Measurements from ENCODE around the gene TRAP1. TPM values are rescaled to one million over a fixed set of nuclear protein-coding genes. Genes with fewer than 3 reads are reported as not detected.

Gene TRAP1
- total and polyA plus RNA-seq, 2 experiments from 2014 or later = 143 to 228 TPM

GRCh38 chr16:3681206-3681605 lies 36.1 kb downstream of the TRAP1 start:
- ATAC-seq (no peak), DNase-seq (ENCODE audit: low spot score) (no peak)
- Histone ChIP-seq H3K4me1 (ENCODE audit: insufficient read depth) (no peaks in the 10 kb centered on the region), H2AFZ (no peak overlapping the region), H3K9me2 (ENCODE audit: insufficient read depth) (no peaks in the 10 kb centered on the region), H3K36me3 (ENCODE audit: insufficient read depth) (peaks cover 33% of the 10 kb centered on the region), H3K27me3 (ENCODE audit: insufficient read depth) (no peaks in the 10 kb centered on the region), H4K20me1 (replicated peaks; ENCODE audit: insufficient read depth) (peaks cover 13% of the 10 kb centered on the region), H3K27ac (ENCODE audit: low read depth) (no peak overlapping the region), H3F3A (replicated peaks; ENCODE audit: low read depth) (no peaks in the 10 kb centered on the region), H3K4me2 (no peak overlapping the region), H3K4me3 (no peak overlapping the region), H3K79me2 (replicated peaks; ENCODE audit: insufficient read depth) (no peaks in the 10 kb centered on the region)
- Mint-ChIP-seq H3K4me1 (no peaks in the 10 kb centered on the region), H3K4me3 (no peak overlapping the region), H3K27ac (no peak overlapping the region), H3K9me3 (no peaks in the 10 kb centered on the region), H3K36me3 (ENCODE audit: low read depth) (peaks cover 88% of the 10 kb centered on the region), H3K27me3 (ENCODE audit: insufficient read depth, low read depth, poor library complexity) (peaks cover 2% of the 10 kb centered on the region)
- TF ChIP-seq EZH2phosphoT487 (IDR thresholded peaks at IDR 0.05; ENCODE audit: unreplicated experiment) = no peak
- no peak for TF ChIP-seq EZH2 (IDR thresholded peaks at IDR 0.05; ENCODE audit: low read depth, unreplicated experiment)
- TF ChIP-seq ZNF462 (CRISPR knock-in tag; IDR thresholded peaks at IDR 0.05) = no peak
- TF ChIP-seq ZNF331 (CRISPR knock-in tag; IDR thresholded peaks at IDR 0.05; ENCODE audit: low read depth) = no peak
- TF ChIP-seq ZNF114 (CRISPR knock-in tag; IDR thresholded peaks at IDR 0.05) = no peak
- no peak for TF ChIP-seq REST (IDR thresholded peaks at IDR 0.05; ENCODE audit: unreplicated experiment)
- TF ChIP-seq CREB1 (CRISPR knock-in tag; IDR thresholded peaks at IDR 0.05; ENCODE audit: low read depth) = no peak
- no peak for TF ChIP-seq ETS1 (IDR thresholded peaks at IDR 0.05)
- no peak for TF ChIP-seq NANOG (IDR thresholded peaks at IDR 0.05; ENCODE audit: borderline replicate concordance)
- TF ChIP-seq STAT1 (IDR thresholded peaks at IDR 0.05; ENCODE audit: unreplicated experiment) = no peak
- TF ChIP-seq JUNB (IDR thresholded peaks at IDR 0.05; ENCODE audit: unreplicated experiment) = no peak
- TF ChIP-seq POLR2AphosphoS5 (IDR thresholded peaks at IDR 0.05; ENCODE audit: low read depth) = no peak
- no peak for TF ChIP-seq CTCF (conservative IDR thresholded peaks at IDR 0.05; ENCODE audit: low read depth in 2 of 2)
